HCT116 (cell line): ENCODE results near the gene KNDC1. TPM values are rescaled to one million over a fixed set of nuclear protein-coding genes. Genes with fewer than 3 reads are reported as not detected.

Experiments
- ATAC-seq: fragments of 200-7000 bp; cut with Tn5 transposase; 2 replicates; pipeline ENCODE4 v1.9.1; 2020; ENCODE audit warnings: mild to moderate bottlenecking, moderate library complexity
- BruUV-seq: library from RNA; stranded (reverse); fragments of 400-500 nt; replicated peaks from 2 replicates; lab custom pipeline; 2021; lab: Mats Ljungman, UMichigan
- CTCF ChIA-PET: fragments of 300-600 bp; sonication (Branson Sonifier 250); formaldehyde crosslinking; loops from one replicate; lab custom pipeline; 2021; ENCODE audit warnings: antibody characterized with exemption; lab: Charles Lee
- POLR2A ChIA-PET: fragments of 300-600, 350-600 bp; sonication (Branson Sonifier 250); formaldehyde crosslinking; loops from one replicate; lab custom pipeline; 2021; ENCODE audit warnings: antibody characterized with exemption; lab: Charles Lee
- RAD21 ChIA-PET, 2 experiments: fragments of 300-600 bp; sonication (Branson Sonifier 250); formaldehyde crosslinking; loops; one replicate each; lab custom pipeline; 2023; ENCODE audit warnings: low total read pairs in 2 of 2; ENCODE audit not compliant: uncharacterized antibody in 2 of 2, unreplicated experiment in 2 of 2, low non-redundant PET in 1 of 2; lab: Charles Lee
- DNase-seq: peaks from one replicate; pipeline ENCODE4 v3.0.0-alpha.2; 2010; ENCODE audit warnings: low read depth, low spot score
- H2AFZ ChIP-seq: fragments of 200-600 bp; shearing (Covaris generic), sonication (generic); 2 replicates; pipeline ENCODE4 v1.6.1; 2017; ENCODE audit warnings: low read depth, mixed run types, mixed read lengths, antibody characterized with exemption, low read length; ENCODE audit not compliant: poor library complexity, severe bottlenecking
- H3K27ac ChIP-seq: 2 replicates; pipeline ENCODE4 v1.5.1; 2012; ENCODE audit warnings: low read depth, low read length
- H3K27me3 ChIP-seq: fragments of 200-600 bp; sonication (generic); 2 replicates; pipeline ENCODE4 v1.6.1; 2016; ENCODE audit warnings: mixed run types, low read length, mixed read lengths; ENCODE audit not compliant: insufficient read depth
- H3K36me3 ChIP-seq, 2 experiments: fragments of 200-500 bp in 1 of 2; fragments of 200-600 bp in 1 of 2; sonication (Bioruptor generic) in 1 of 2; sonication (generic) in 1 of 2; 2 replicates each; pipeline versions ENCODE4 v1.5.1 to v1.6.1; 2014 to 2016; ENCODE audit warnings: low read length in 2 of 2, inconsistent platforms in 1 of 2, mixed read lengths in 1 of 2, mixed run types in 1 of 2; ENCODE audit not compliant: insufficient read depth in 2 of 2, control insufficient read depth in 1 of 2
- H3K4me1 ChIP-seq, 2 experiments: fragments of 200-600 bp in 1 of 2; sonication (generic) in 1 of 2; 2 replicates each; pipeline versions ENCODE4 v1.5.1 to v1.6.1; 2012 to 2017; ENCODE audit warnings: low read length in 2 of 2, inconsistent platforms in 1 of 2, mild to moderate bottlenecking in 1 of 2, mixed read lengths in 1 of 2, mixed run types in 1 of 2, moderate library complexity in 1 of 2; ENCODE audit not compliant: insufficient read depth in 2 of 2, control insufficient read depth in 1 of 2
- H3K4me2 ChIP-seq: fragments of 200-600 bp; sonication (generic); 2 replicates; pipeline ENCODE4 v1.6.1; 2017; ENCODE audit warnings: mixed run types, low read length, mixed read lengths
- H3K4me3 ChIP-seq, 2 experiments: fragments of 200-600 bp in 1 of 2; sonication (generic) in 1 of 2; replicated peaks in 1 of 2; 2 replicates each; pipeline ENCODE4 v1.5.1; 2011 to 2016; ENCODE audit warnings: low read length in 2 of 2, control low read depth in 1 of 2, low read depth in 1 of 2, mild to moderate bottlenecking in 1 of 2, mixed read lengths in 1 of 2, mixed run types in 1 of 2
- H3K79me2 ChIP-seq: fragments of 200-600 bp; sonication (generic); 2 replicates; pipeline ENCODE4 v1.6.1; 2017; ENCODE audit warnings: mild to moderate bottlenecking, mixed run types, low read length, moderate library complexity, mixed read lengths; ENCODE audit not compliant: insufficient read depth
- H3K9ac ChIP-seq: fragments of 200-600 bp; sonication (generic); 2 replicates; pipeline ENCODE4 v1.6.1; 2016; ENCODE audit warnings: low read length, mixed read lengths
- H3K9me2 ChIP-seq: fragments of 200-600 bp; sonication (generic), shearing (Covaris generic); 2 replicates; pipeline ENCODE4 v1.6.1; 2017; ENCODE audit warnings: mixed run types, mild to moderate bottlenecking, moderate library complexity; ENCODE audit not compliant: insufficient read depth
- H3K9me3 ChIP-seq, 2 experiments: fragments of 200-500 bp in 1 of 2; fragments of 200-600 bp in 1 of 2; sonication (Bioruptor generic) in 1 of 2; sonication (generic) in 1 of 2; 2 replicates each; pipeline ENCODE4 v1.6.1; 2014 to 2017; ENCODE audit warnings: low read length in 2 of 2, mixed read lengths in 2 of 2, inconsistent platforms in 1 of 2, low read depth in 1 of 2, mild to moderate bottlenecking in 1 of 2, mixed run types in 1 of 2, moderate library complexity in 1 of 2; ENCODE audit not compliant: control insufficient read depth in 1 of 2, insufficient read depth in 1 of 2
- H4K20me1 ChIP-seq: fragments of 200-600 bp; sonication (generic), shearing (Covaris generic); 2 replicates; pipeline ENCODE4 v1.6.1; 2017; ENCODE audit warnings: mixed run types, mild to moderate bottlenecking, moderate library complexity; ENCODE audit not compliant: insufficient read depth
- ATF3 ChIP-seq: IDR thresholded peaks from 2 replicates; pipeline ENCODE4 v1.6.1; 2012
- EGR1 ChIP-seq: IDR thresholded peaks from 2 replicates; pipeline ENCODE4 v1.6.1; 2012; ENCODE audit warnings: low read depth
- ELF1 ChIP-seq: IDR thresholded peaks from 2 replicates; pipeline ENCODE4 v1.6.1; 2012; ENCODE audit warnings: low read depth, borderline replicate concordance
- EZH2 ChIP-seq: fragments of 200-600 bp; sonication (generic); IDR thresholded peaks from 2 replicates; pipeline ENCODE4 v1.6.1; 2017; ENCODE audit warnings: antibody characterized with exemption, mixed run types
- EZH2phosphoT487 ChIP-seq: fragments of 200-600 bp; IDR thresholded peaks from 2 replicates; pipeline ENCODE4 v1.6.1; 2018; ENCODE audit warnings: antibody characterized with exemption, borderline replicate concordance
- SIN3A ChIP-seq: IDR thresholded peaks from 2 replicates; pipeline ENCODE4 v1.6.1; 2012; ENCODE audit warnings: low read depth
- intact Hi-C: fragments of 100-400 bp; cut with micrococcal nuclease; formaldehyde crosslinking; loops from 2 replicates; pipeline ENCODE4 v1.10.0; 2022
- total RNA-seq: library from RNA; stranded (reverse); gene quantifications from one replicate; pipeline ENCODE4 v1.2.1, GENCODE V29; 2021; ENCODE audit not compliant: unreplicated experiment

Gene KNDC1
- total RNA-seq, 1 experiment from 2014 or later, result 3.6 TPM

- Histone ChIP-seq H3K27me3 (no peaks in the 10 kb centered on the region), H2AFZ (no peak overlapping the region), H4K20me1 (no peaks in the 10 kb centered on the region), H3K27ac (no peak overlapping the region), H3K4me1 (no peaks in the 10 kb centered on the region), H3K36me3 (no peaks in the 10 kb centered on the region), H3K79me2 (no peaks in the 10 kb centered on the region), H3K9ac (no peak overlapping the region), H3K4me2 (no peak overlapping the region), H3K4me3 (no peak overlapping the region), H3K9me3 (no peaks in the 10 kb centered on the region), H3K9me2 (no peaks in the 10 kb centered on the region)
- DNase-seq (no peak), ATAC-seq (no peak)
- TF ChIP-seq ATF3 (no peak), EZH2phosphoT487 (no peak), SIN3A (no peak)
- no TSS peak for BruUV-seq
- intact Hi-C loops, result no loop called here
- RAD21 ChIA-PET, result no interaction called here
- CTCF ChIA-PET, result no interaction called here
- POLR2A ChIA-PET, result no interaction called here
These were observed 29.7 kb downstream of the KNDC1 start for GRCh38 chr10:133189726-133190125.

- no peaks in the 10 kb centered on the region for H3K36me3 ChIP-seq
- POLR2A ChIA-PET, result no interaction called here
- no peak for ATAC-seq
- H3K27me3 ChIP-seq, result no peaks in the 10 kb centered on the region
- H4K20me1 ChIP-seq, result no peaks in the 10 kb centered on the region
- no peak for TF ChIP-seq EZH2phosphoT487
- TF ChIP-seq EGR1, result no peak
- no peak for TF ChIP-seq ELF1
- TF ChIP-seq EZH2, result no peak
- TF ChIP-seq, all 23 proteins: peak for 0
- no TSS peak for BruUV-seq
- Histone ChIP-seq H3K4me1 (no peaks in the 10 kb centered on the region), H3K9ac (no peak overlapping the region), H3K4me3 (no peak overlapping the region), H3K79me2 (no peaks in the 10 kb centered on the region), H3K27ac (no peak overlapping the region), H2AFZ (no peak overlapping the region), H3K9me3 (no peaks in the 10 kb centered on the region), H3K4me2 (no peak overlapping the region), H3K9me2 (no peaks in the 10 kb centered on the region)
- no peak for DNase-seq
- intact Hi-C loops, result no loop called here
- ChIA-PET RAD21 (no interaction called here), CTCF (no interaction called here)
These were observed 30.2 kb downstream of the KNDC1 start for GRCh38 chr10:133190225-133190624.
